Spleen (tissue), 11 donors: Measurements from ENCODE around the gene PVR. TPM values are rescaled to one million over a fixed set of nuclear protein-coding genes. Genes with fewer than 3 reads are reported as not detected.
A peak's percentile ranks its signal among the peaks of the same experiment; 100 is the strongest.

Source experiments
- DNase-seq: peaks from one replicate; pipeline ENCODE4 v3.0.0-alpha.2; 2020
- H3K27ac ChIP-seq, 8 donors: fragments of 200-600 bp; sonication (generic) in 7 of 8; 1 replicate in 4 of 8; 2 replicates in 4 of 8; pipeline versions ENCODE4 v1.5.0 to v1.8.0; 2016 to 2021; ENCODE audit warnings: inconsistent platforms in 4 of 8, mild to moderate bottlenecking in 4 of 8, moderate library complexity in 1 of 8
- H3K27me3 ChIP-seq, 7 donors: fragments of 200-600 bp; sonication (generic) in 6 of 7; replicated peaks in 1 of 7; 1 replicate in 4 of 7; 2 replicates in 3 of 7; pipeline versions ENCODE4 v1.5.0 to v1.8.0; 2016 to 2021; ENCODE audit warnings: inconsistent platforms in 3 of 7, mild to moderate bottlenecking in 1 of 7
- H3K36me3 ChIP-seq, 6 donors: fragments of 200-600 bp; sonication (generic) in 5 of 6; 1 replicate in 4 of 6; 2 replicates in 2 of 6; pipeline versions ENCODE4 v1.5.0 to v1.8.0; 2016 to 2021; ENCODE audit warnings: inconsistent platforms in 2 of 6
- H3K4me1 ChIP-seq, 6 donors: fragments of 200-600 bp; sonication (generic) in 5 of 6; 1 replicate in 3 of 6; 2 replicates in 3 of 6; pipeline versions ENCODE4 v1.5.0 to v1.8.0; 2016 to 2021; ENCODE audit warnings: inconsistent platforms in 3 of 6
- H3K4me3 ChIP-seq, 8 donors: fragments of 200-600 bp; sonication (generic) in 7 of 8; 1 replicate in 4 of 8; 2 replicates in 4 of 8; pipeline versions ENCODE4 v1.5.0 to v1.8.0; 2016 to 2021; ENCODE audit warnings: inconsistent platforms in 4 of 8, mild to moderate bottlenecking in 4 of 8, moderate library complexity in 2 of 8
- H3K9me3 ChIP-seq, 8 donors: fragments of 200-600 bp; sonication (generic) in 7 of 8; 1 replicate in 4 of 8; 2 replicates in 4 of 8; pipeline versions ENCODE4 v1.5.0 to v1.8.0; 2016 to 2021; ENCODE audit warnings: inconsistent platforms in 4 of 8
- CTCF ChIP-seq, 11 experiments: fragments of 200-600 bp in 7 of 11; fragments of 450-650 bp in 4 of 11; sonication (generic) in 4 of 11; IDR thresholded peaks in 8 of 11; conservative IDR thresholded peaks in 3 of 11; 1 replicate in 7 of 11; 2 replicates in 4 of 11; pipeline versions ENCODE4 v1.4.0 to v1.8.0; 2016 to 2021; ENCODE audit warnings: antibody characterized with exemption in 11 of 11, inconsistent platforms in 4 of 11, mild to moderate bottlenecking in 1 of 11
- POLR2A ChIP-seq, 3 donors: fragments of 450-650 bp; IDR thresholded peaks; one replicate each; pipeline ENCODE4 v1.5.1; 2017; ENCODE audit warnings: antibody characterized with exemption in 3 of 3, mild to moderate bottlenecking in 1 of 3
- POLR2AphosphoS5 ChIP-seq, 3 donors: sonication (generic); formaldehyde crosslinking; IDR thresholded peaks; one replicate each; pipeline ENCODE4 v1.5.1; 2017; ENCODE audit warnings: antibody characterized with exemption in 3 of 3
- WGBS, 5 donors: extraction: QIAGEN DNeasy Blood & Tissue Kit in 3 of 5; methylation state at CpG; one replicate each; pipeline versions ENCODE4 v1.1.5 to v1.1.7; 2013 to 2018; 5-methylcytosine and 5-hydroxymethylcytosine counted together
- intact Hi-C: fragments of 100-400 bp; cut with DNase I; formaldehyde crosslinking; loops from one replicate; pipeline ENCODE4 v1.15.0; 2023; ENCODE audit warnings: low total_unique reads
- polyA plus RNA-seq, 3 donors: library from polyadenylated mRNA; stranded (reverse); fragments of 200-250 nt; gene quantifications; one replicate each; pipeline ENCODE4 v1.2.1, GENCODE V29; 2013
- total RNA-seq, 7 donors: library from RNA; depleted of rRNA in 3 of 7; stranded (reverse); fragments of >200 nt in 3 of 7; fragmentation: NEBNext Ultra II Directional in 4 of 7; extraction: Animal tissue kit (Norgen Biotek cat#: 25700) in 4 of 7; gene quantifications; one replicate each; pipeline versions ENCODE4 v1.1.0 to v1.2.1, GENCODE V29; 2016 to 2021
- donor health status: healthy with polysubstance abuse.
- donor health status: DM: no; HTN: no; CAD: no; lungs with moderate emphysema.
- donor health status: DM: no; HTN: no; CAD: no.
- donor health status: Bipolar disorder and iron deficiency.
- donor health status: healthy.
- donor health status: DM: no; HTN: no; CAD: no.
- donor health status: DM: yes; HTN: yes; CAD: no.

The PVR gene
- total and polyA plus RNA-seq, 10 donors = 2.0 to 18.4 (median 12.8) TPM

DNA sequence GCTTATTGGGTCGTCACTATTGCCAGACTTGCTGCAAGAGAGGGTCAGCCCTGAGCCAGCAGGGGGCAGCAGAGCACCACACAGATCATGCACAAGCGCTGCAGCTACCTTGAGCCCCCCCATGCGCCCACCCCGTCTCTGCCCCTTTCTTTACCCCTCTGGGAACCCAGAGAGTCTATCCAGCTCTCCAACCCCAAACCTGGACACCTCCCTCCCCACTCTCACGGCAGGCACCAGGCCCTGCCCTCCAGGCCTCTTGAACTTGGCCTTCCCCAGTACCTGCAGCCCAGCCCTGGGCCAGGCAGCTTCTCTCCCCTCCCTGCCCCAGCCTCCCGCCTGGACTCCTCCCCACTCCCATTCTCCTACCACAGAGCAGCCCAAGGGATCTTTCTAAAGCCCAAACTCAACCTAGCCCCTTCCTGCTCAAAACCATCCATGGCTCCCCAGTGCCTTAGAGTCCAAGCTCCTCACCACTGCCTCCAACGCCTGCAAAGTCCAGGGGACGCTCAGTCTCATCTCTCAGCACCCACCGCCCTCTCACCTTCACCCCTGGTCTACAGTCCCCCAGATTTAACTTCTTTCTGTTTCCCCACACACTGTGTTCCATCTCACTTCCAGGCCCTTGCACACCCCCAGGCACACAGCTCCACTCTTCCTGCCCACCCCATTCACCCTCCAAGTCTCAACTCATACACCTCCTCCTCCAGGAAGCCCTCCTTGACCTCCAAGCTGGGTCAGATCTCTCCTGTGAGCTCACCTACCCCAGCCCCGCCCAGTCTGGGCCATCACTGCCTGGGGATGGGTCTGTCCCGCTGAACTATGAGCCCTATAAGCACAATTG lies 45.8 kb downstream of the PVR start:
- H3K4me1 ChIP-seq = peaks cover 20 to 94% (median 65%) of the 10 kb centered on the region in 6 donors
- H3K4me3 ChIP-seq = no peak overlapping the region
- 41 to 48% (median 42%) methylated on average over 11 of the region's 11 CpGs for WGBS, 5 donors
- H3K9me3 ChIP-seq = no peaks in the 10 kb centered on the region
- intact Hi-C loops = no loop called here
- no peak for TF ChIP-seq POLR2A (IDR thresholded peaks at IDR 0.05)
- peak in 2 of 3 donors; percentile 16 to 35 for TF ChIP-seq POLR2AphosphoS5 (IDR thresholded peaks at IDR 0.05)
- TF ChIP-seq CTCF (IDR thresholded peaks at IDR 0.05 in 8 of 11, conservative IDR thresholded peaks at IDR 0.05 in 3 of 11) = peak; percentile 73 to 92 (median 89)
- no peaks in the 10 kb centered on the region for H3K36me3 ChIP-seq
- peak overlapping the region in 3 of 8 donors; percentile 3 to 25 (median 5) for H3K27ac ChIP-seq
- H3K27me3 ChIP-seq = peaks cover 0 to 8% (median 0%) of the 10 kb centered on the region in 7 donors
- peak; percentile 90 for DNase-seq

- Histone ChIP-seq H3K4me3 (no peak overlapping the region), H3K27me3 (peaks cover 0 to 8% (median 0%) of the 10 kb centered on the region in 7 donors), H3K9me3 (no peaks in the 10 kb centered on the region), H3K4me1 (peaks cover 14 to 94% (median 61%) of the 10 kb centered on the region in 6 donors), H3K36me3 (no peaks in the 10 kb centered on the region), H3K27ac (peak overlapping the region in 3 of 8 donors; percentile 3 to 25 (median 5))
- intact Hi-C loops = no loop called here
- no peak for DNase-seq
- TF ChIP-seq POLR2A (IDR thresholded peaks at IDR 0.05) = no peak
- TF ChIP-seq CTCF (IDR thresholded peaks at IDR 0.05 in 8 of 11, conservative IDR thresholded peaks at IDR 0.05 in 3 of 11) = no peak
- no peak for TF ChIP-seq POLR2AphosphoS5 (IDR thresholded peaks at IDR 0.05)
- 77 to 94% (median 81%) methylated on average over 3 of the region's 3 CpGs for WGBS, 5 donors
These were observed 46.4 kb downstream of the PVR start for GRCh38 chr19:44690131-44690440.

- peaks cover 14 to 74% (median 45%) of the 10 kb centered on the region in 6 donors for H3K4me1 ChIP-seq
- no peaks in the 10 kb centered on the region for H3K9me3 ChIP-seq
- peak overlapping the region in 1 of 8 donors; percentile 33 for H3K4me3 ChIP-seq
- TF ChIP-seq POLR2AphosphoS5 (IDR thresholded peaks at IDR 0.05) = no peak
- WGBS, 5 donors = 14 to 27% (median 18%) methylated on average over 5 of the region's 5 CpGs
- no peak for DNase-seq
- H3K27me3 ChIP-seq = peaks cover 0 to 14% (median 0%) of the 10 kb centered on the region in 7 donors
- no peaks in the 10 kb centered on the region for H3K36me3 ChIP-seq
- intact Hi-C loops = no loop called here
- H3K27ac ChIP-seq = peak overlapping the region; percentile 2 to 80 (median 64)
These were observed 48.6 kb downstream of the PVR start for GRCh38 chr19:44692379-44692721.

GRCh38 chr19:44694184-44694579 lies 50.5 kb downstream of the PVR start:
- WGBS, 5 donors = 76 to 89% (median 84%) methylated on average over 2 of the region's 2 CpGs
- Histone ChIP-seq H3K27ac (peak overlapping the region in 3 of 8 donors; percentile 48 to 61 (median 60)), H3K27me3 (peaks cover 0 to 14% (median 0%) of the 10 kb centered on the region in 7 donors), H3K4me3 (no peak overlapping the region), H3K9me3 (no peaks in the 10 kb centered on the region), H3K36me3 (no peaks in the 10 kb centered on the region), H3K4me1 (peaks cover 14 to 55% (median 35%) of the 10 kb centered on the region in 6 donors)
- TF ChIP-seq CTCF (IDR thresholded peaks at IDR 0.05 in 8 of 11, conservative IDR thresholded peaks at IDR 0.05 in 3 of 11) = peak in 2 of 11 experiments; percentile 15 to 24
- TF ChIP-seq POLR2AphosphoS5 (IDR thresholded peaks at IDR 0.05) = no peak
- TF ChIP-seq POLR2A (IDR thresholded peaks at IDR 0.05) = no peak
- no peak for DNase-seq
- intact Hi-C loops = no loop called here
